ENCODE data around the gene CPT1C. TPM values are rescaled to one million over a fixed set of nuclear protein-coding genes. Genes with fewer than 3 reads are reported as not detected.

CPT1C gene
- total and polyA plus RNA-seq, 2 of the 8 experiments (the other 6 are each of a cell fraction or from before 2014, with no cell fraction given), result 79.6 to 91.8 TPM

- TF ChIP-seq HDAC2 (IDR thresholded peaks at IDR 0.05; ENCODE audit: borderline replicate concordance in 1 of 2, low read depth in 2 of 2, low read length in 2 of 2) (no peak), SIN3A (conservative IDR thresholded peaks at IDR 0.05 in 1 of 2, IDR thresholded peaks at IDR 0.05 in 1 of 2; ENCODE audit: low read depth in 1 of 2, low read length in 2 of 2) (0 out of 4 replicates have a peak, but pooled peaks have one; percentile 17 to 23), SP4 (IDR thresholded peaks at IDR 0.05; ENCODE audit: low read length) (no peak), RBBP5 (IDR thresholded peaks at IDR 0.05; ENCODE audit: borderline replicate concordance, low read depth, low read length) (no peak), YY1 (IDR thresholded peaks at IDR 0.05; ENCODE audit: low read depth, low read length) (no peak), KDM5A (IDR thresholded peaks at IDR 0.05; ENCODE audit: low read length) (0 out of 2 replicates have a peak, but pooled peaks have one; percentile 35)
Measured at GRCh38 chr19:49642492-49643035, 48.4 kb upstream of the CPT1C start (continued).

All from H1 (cell line).